Germinal center (tissue), 1 donor: ENCODE data around the gene FLT1.

ENCODE experiments used
- DNase-seq: peaks from one replicate; pipeline ENCODE4 v3.0.0; 2012; ENCODE audit warnings: mixed read lengths, low spot score

The FLT1 gene

DNA sequence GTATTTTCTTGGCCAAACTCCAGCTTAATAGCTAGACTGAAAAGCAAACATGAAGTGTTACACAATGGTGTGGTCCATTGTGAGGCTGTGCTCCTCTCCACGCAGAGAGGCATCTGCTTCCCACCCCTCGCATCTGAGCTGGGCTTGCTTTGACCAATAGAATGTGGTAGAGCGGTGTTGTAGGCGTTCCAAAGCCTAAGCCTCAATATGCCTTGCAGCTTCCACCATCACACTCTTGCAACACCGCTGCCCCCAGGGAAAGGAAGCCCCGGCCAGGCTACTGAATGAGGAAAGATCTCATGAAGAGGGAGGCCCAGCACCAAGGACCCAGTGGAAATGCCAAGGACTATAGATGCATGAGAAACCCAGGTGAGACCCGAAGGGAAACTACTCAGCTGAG is 9.4 kb downstream of the FLT1 start:
- no peak for DNase-seq

DNA sequence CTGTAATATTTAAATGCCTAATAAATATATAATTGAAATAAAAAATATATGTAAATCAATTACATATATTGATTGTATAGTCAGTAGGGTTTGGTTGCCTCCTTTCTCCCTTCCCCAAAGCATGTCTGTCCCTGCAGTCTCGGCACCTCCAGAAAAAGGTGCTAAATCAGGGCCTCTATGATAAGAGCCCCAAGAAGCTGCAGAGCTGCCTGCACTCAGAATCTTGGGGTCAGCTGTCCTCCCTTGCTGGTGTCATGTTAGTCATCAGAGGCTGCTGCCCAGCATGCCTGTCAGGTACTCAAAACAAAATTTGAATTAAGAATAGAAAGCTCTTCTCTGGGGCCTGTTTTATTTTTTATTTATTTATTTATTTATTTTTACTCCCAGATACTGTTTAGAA is 9.8 kb downstream of the FLT1 start:
- no peak for DNase-seq

DNA sequence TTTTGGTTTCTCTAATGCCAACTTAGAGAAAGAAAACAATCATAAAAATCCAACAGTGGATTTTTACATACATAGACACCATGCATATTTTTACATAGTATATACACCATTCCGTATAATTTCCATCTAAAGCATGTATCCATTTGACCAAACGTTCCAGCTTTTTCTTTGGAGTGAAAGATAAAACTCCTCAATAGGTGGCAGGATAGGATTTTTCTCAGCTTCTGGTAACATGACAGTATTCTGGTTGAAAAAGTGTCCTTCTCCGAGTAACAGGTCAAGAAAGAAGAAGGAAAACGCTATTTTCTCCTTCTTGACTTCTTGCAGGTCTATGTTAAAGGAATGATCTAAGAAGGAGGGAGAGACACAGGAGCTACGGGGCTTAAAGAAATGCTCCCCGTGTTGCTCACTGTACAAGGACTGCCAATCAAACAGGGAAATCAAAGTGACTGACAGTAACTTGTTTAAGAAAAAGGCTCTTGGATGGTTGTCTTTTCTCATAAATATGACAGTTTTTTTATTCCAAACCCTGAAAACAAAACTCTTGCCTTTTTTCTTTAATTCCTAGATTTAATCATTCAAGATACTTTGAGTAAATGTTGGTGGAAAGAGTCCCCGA is 11.5 kb downstream of the FLT1 start:
- DNase-seq: no peak

DNA sequence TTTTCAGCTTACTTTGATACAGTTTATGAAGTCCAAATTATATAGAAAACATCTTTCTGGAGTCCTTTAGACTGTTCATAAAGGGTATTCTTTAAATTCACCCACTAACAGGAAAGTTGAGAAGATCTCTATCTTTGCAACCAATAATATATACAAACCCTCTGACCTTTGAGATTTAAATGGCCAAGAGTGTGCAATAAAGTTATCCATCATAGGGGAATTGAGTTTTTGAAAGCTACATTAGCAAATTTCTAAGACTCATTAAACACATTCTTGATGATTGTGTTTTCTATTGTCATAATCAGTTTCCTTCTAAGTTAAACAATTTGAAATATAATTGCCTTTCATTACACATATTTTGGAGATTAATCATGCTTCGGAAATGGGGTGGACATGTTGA is 15.9 kb downstream of the FLT1 start:
- no peak for DNase-seq

DNA sequence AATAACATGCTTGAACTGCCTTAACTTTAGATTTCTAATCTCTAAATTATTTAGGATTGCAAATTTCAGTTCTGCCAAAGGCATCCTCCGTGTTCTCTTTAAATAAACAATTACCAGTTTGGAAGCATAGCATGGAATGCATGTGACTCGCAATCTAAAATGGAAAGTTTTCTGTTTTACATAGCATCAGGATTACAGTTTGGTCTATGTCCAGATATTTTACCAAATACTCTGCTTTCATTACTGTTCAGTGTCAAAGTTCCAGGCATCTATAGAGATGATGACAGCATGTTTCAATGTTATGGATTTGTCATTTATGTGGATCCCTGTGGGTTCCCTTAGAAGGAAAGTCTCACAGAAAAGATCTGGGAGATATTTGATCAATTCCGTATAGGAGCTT is 16.8 kb downstream of the FLT1 start:
- DNase-seq: no peak

DNA sequence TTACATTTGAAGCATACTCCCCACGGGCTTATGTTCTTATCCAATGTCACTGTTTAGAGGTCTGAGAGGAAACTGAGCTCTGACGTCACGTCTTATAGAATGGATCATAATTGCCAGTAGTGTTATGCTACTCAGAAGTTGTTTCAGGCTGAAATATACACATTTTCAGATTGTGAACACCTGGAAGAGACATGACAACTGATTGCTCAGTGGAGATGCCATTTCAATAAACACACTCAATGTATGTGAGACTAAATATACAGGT is 17.3 kb downstream of the FLT1 start:
- no peak for DNase-seq

DNA sequence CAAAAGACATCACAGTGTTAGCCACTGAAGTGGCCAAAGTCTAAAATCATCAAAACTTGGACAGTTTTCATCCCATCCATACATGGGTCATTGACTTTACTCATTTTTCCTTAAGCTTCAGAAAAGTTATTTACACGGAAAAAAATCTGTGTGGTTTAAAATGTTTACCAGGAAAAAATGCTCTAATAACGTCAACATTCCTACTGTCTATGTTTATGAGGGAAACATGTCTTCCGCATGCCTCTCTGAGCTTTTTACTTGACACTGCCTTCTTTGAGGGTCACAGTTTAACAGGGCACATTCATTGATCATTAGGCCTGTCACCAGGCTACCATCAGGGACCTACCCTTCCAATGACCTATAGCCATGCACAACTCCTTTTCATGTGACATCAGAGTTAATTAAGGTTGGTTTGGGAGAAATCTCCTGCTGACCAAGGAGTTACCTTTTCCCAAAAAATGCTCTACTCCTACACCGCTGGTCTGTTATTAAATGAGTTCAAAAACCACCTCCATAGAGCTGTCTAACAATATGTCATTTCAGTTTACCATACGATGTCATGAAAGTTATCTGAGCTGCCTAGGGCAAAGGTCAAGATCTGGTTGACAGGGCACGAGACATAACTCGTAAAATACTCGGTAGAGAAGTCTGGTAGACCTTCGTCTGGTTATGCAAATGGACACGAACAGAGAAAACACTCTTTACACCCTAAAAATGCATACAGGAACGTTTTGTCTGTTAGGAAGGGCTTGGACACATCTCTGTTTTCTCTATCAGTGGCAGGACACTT is 17.8 kb downstream of the FLT1 start:
- no peak for DNase-seq

DNA sequence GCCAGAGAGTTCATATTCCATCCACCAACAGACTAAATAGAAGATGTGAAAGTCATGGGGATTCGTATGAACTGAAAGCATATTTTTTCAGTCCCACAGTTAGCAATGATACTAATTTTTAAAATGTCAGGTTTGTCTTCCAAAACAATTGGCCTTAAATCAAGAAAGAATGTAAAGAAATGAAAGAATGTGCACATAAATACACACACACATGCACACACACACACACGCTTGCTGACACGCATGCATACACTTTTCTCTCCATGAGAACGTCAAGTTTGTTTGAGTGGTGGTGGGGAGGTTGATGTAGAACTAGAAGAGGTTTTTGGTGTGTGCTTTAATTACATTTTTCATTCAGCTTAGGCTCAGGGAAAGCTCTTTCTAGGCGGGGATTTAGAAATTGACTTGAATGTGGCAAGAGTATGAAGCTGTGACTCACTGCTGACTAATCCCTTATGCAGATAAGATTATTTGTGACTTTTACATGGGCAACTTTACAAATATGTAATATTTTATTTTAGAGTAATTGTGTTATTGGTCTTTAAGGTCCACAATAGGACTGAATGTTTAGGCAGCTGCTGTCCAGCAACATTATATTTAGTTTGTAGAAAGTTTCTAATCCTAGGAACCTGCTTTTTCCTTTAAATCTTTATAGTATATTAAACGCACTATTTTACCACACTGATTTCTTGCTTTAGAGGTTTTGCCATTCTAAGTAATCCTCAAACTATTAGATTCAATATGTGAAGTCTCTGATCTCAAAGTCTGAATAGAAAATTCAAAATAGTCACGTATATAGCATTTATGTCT is 18.8 kb downstream of the FLT1 start:
- DNase-seq: no peak

DNA sequence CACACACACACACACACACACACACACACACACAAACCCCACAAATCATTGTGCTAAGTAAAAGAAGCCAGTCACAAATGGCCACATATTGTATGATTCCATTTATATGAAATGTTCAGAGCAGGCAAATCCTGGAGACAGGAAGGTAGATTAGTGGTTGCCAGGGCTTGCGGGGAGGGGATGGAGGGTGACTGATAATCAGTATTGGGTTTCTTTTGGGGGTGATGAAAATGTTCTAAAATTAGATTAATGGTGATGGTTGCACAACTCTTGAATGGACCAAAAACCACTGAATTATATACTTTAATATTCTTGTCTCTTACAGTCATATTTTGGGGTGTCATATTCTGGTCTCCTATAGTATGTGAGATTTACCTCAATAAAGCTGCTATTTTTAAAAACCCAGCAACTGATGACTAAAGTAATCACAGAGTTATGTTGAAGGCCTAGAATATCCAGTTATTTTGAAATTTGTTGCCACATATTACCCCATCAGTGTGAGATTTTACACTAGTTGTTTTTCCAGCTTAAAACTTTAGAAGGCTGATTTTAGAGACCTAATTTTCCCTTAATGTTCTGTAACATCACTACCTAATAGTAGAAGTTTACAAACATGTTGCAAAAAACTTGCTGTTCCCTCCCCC is 20.3 kb downstream of the FLT1 start:
- DNase-seq: no peak

DNA sequence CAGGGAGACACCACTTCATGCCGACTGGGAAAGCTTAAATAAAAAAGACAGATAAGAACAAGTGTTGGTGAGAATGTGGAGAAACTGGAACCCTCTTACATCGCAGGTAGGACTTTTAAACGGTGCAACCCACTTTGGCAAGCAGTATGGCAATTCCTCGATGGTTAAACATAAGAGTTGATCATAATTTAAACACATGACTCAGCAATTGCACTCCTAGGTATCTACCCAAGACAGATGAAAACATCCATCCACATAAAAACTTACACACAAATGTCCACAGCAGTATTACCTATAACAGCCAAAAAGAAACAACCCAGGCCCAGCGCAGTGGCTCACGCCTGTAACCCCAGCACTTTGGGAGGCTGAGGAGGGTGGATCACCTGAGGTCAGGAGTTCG is 21.9 kb downstream of the FLT1 start:
- DNase-seq: no peak

DNA sequence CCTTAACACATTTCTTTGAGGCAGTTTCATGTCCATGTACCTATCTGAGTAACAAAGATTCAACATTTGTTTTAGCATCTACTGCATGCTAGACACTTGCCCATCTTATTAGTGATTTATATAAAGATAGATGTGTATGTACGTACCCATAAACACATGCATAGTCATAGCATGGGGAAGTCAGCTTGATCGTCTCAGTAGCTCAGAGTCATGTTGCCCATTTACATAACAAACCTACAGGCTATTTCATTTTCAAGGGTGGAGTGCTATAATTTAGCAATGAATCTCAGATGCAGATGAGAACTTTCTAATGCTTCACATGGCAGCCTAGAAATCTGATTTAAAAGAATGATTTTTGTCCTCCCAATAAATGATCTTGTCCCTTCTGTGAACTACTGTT is 23.5 kb downstream of the FLT1 start:
- no peak for DNase-seq

DNA sequence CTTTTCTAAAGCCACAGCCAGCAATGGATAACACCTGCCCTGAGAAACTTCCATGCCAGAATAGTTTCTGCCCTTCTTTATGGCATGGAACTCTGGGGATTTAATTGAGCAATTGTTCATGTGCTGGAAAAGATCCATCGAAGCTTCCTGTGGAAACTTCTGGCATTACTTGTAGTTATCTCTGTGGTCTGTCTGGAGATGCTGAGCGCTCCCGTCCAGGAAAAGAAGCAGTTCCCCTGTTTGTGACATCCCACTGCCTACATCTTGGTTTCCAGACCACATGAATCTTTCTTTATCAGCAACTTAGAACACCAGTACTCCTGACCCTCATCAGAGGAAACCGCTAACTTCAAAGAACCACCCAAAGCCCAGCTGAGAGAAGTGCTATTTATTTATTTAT is 24.6 kb downstream of the FLT1 start:
- DNase-seq: no peak

DNA sequence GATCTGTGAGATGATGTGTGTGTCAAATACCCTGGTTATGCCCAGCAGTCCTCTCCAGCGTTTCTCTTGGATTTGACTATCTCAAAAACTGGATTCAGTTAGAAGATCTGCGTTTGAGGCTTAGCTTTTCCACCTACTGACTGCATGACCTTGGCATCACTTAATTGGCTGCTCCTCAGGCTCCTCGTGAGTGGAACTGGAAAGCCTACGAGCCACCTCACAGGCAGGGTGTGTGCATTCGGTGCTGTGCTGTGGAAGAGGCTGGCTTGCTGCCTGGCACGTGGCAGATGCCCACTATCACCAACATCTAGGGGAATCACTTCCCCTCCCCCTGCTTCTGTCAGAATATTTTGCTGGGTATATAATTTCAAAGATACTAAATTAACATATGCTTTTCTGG is 25.6 kb downstream of the FLT1 start:
- no peak for DNase-seq

DNA sequence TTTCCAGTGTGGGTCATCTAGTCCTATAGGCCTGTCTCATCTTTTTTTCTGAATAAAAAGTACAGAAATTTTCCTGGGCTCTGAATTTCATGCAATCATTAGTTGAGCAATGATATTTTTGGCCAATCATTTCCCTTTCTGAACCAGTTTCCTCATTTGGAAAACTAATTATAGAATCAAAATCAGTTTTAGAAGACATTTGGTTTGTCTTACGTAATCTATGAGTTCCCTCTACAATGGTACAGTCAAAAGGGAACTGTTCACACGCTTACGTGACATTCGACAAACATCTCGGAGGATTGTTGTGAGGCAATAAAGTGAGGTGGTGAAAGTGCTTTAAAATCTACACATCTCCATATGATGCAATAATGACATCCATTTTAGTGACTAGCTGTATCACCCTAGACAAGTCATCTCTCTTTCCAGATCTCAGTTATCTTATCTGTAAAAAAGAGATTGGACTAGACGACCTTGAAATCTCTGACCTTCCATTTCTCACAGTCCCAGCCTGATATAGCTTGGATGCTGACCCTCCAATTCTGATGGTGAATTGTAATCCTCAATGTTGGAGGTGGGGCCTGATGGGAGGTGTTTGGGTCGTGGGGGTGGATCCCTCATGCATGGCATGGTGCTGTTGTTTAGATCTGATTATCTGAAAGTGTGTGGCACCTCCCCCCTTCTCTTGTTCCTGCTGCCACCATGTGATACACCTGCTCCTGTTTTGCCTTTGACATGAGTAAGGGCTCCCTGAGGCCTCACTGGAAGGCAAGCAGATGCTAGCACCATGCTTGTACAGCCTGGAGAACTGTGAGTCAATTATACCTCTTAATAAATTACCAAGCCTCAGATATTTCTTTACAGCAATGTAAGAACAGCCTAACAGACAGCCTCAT is 26.7 kb downstream of the FLT1 start:
- no peak for DNase-seq

DNA sequence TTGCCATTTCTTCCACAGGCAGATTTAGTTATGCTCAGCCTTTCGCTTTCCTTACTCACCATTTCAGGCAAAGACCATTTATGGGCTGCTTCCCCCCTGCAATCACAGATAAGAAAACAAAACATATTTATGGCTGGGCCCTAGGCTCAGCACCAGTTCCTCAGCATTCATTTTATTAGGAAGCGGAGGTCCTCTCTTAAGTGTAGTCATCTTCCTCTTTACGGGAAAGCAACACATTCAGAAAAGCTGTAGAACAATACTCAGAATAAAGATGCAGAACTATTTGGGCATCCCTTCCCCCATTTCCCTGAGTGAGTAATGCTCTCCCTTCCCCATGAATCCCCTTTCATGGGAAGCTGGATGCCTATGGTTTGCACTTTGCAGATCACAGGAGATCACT is 27.9 kb downstream of the FLT1 start:
- DNase-seq: no peak

DNA sequence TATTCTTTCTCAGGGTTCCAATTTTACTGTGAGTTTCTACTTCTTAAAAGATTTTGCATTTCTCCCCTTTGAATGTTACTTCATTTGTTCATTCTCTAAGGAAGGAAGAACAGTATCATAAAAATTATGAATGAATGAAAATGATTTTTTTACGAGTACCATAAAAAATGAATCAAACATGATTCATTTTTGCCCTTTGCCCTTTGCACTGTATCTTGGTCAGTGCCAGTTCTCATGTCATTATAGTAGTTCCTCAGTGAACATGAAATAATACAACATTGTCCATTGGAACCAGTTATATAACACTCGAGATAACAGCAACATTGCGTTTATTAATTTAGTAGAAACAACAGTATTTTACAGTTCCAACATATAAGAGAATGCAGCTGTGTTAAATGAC is 28.8 kb downstream of the FLT1 start:
- DNase-seq: no peak

DNA sequence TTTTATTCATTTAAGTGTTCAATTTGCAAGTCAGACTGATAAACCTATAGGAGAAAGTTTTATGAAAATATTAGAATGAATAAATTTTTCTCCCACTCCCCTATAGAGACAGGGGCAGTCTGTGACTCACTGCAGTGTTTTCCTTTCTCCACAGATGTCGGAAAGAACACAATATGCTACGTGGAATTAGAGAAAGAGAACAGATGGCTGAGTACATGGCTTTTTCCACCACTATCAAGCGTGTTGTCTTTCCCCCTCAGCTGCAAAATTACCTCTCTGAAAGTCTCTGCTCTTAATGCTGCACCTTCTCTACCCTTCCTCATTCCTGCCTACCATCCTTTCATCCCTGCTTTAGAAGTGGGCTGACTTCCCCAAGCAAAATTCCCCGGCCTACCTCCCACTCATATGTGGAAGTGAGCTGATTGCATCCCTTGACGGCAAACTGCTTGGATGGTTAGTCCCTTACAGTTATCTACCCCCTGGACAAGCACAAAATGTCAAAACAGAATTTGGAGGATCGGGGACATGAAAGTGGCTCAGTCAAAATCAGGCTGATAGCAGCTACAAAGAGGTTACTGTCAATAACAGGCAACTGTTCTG is 30.0 kb downstream of the FLT1 start:
- no peak for DNase-seq

DNA sequence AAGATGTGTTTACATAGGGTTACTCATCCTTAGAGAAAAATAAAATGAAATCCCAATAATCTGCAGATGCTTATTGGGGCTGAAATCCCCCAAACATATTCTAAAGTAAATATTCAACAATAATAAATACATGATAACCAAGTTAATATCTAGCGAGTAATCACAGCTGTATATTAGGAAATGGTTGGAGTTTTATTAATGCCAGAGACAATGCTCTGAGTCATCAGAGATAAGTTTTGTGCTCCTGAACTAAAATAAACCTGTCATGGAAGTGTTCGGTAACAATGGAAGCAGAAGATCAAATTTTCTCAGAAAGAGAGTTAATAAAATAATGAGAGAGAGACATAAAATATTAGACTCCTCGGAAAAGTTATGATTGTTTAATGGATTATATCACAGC is 31.4 kb downstream of the FLT1 start:
- DNase-seq: no peak

DNA sequence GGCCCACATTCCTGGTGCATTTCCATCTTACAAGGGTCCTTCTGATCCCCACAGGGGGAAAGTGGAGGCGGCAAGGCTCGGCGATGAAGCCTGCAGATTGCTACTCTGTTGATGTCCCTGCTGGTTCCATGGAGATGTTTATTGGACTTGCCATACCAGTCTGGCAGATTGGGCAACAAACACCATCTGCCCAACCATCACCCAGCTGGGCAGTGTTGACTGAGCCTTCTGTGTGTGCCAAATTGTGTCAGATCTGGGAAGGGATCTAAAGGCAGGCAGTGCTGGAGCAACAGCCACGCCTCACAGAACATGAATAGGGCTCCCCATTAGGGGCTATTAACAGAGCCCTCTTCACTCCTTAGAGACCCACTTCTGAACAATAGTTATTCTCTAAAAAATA is 35.0 kb downstream of the FLT1 start:
- DNase-seq: no peak

DNA sequence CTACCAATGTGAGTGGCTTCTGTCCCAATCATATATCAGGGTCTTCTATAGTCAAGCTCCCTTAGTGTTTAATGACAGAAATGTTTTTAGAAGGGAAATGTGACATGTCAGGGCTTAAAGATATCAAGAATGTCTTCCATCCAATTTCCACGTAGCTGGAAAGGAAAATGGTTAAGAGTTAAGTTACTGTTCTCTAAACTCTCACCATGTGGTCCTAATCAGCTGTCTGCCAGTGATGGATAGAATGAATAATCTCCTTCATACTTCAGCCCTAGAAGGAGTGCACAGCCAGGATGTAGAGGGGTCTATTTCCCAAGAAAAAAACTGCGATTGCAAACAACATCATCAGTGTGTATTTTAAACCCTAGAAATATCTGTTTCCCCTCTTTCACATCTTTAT is 36.3 kb downstream of the FLT1 start:
- no peak for DNase-seq

DNA sequence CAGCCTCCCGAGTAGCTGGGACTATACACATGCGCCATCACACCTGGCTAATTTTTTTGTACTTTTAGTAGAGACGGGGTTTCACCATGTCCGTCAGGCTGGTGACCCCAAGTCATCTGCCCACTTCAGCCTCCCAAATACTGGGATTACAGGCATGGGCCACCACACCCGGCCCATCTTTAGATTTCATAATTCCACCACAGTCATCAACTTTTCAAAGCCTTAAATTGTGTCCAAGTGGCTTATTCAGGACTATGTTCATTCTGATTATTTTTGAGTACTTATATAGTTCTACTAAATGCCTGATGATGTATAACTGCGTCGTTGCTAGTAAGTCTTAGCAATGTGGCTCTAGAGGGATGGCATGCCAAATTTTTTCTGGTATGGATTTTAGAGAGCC is 36.9 kb downstream of the FLT1 start:
- DNase-seq: no peak

DNA sequence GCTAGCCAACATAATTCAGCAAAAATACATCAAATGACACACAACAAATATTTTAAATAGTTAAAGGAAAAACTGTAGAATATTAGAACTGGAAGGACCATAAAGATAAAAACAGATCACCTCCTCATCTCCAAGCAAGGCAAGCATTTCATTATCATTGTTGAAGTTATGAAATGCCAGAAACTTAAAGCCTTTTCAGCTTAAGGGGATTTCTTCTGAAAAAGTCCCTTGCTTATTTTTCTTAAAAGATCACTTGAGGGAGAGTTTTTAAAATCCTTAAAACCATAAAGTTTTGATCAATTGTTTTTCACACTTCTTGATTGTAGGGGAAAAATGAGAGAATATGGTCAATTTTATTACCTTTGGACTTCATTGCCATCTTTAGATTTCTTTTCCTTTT is 37.4 kb downstream of the FLT1 start:
- DNase-seq: no peak
